Measurements from ENCODE around the gene PNMA1.
"Not testable (repeated sequence)": the region's sequence is repeated elsewhere in the genome, so short reads cannot be mapped to it uniquely, and the experiment has no call there.

PNMA1 gene

DNA sequence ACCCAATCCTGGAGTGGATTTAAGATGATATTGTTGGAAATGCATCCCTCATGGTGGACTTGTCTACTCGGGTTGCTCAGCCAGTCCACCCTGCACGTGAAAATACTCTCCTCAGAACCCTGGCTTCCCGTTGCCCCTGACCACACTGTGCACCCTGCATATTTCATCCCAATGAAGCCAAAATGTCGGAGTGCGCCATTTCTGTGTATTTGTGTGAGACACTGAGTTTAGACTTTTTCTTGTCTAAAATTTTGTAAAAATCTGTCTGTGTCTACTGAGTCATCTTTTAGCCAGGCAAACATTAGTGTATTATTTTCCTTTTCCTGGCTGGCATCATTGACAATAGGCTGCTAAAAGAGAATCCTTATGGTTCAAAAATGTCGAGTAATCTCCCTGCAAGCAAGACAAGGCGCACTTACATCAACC is 485 bp upstream of the PNMA1 start:
- no peak for DNase-seq

DNA sequence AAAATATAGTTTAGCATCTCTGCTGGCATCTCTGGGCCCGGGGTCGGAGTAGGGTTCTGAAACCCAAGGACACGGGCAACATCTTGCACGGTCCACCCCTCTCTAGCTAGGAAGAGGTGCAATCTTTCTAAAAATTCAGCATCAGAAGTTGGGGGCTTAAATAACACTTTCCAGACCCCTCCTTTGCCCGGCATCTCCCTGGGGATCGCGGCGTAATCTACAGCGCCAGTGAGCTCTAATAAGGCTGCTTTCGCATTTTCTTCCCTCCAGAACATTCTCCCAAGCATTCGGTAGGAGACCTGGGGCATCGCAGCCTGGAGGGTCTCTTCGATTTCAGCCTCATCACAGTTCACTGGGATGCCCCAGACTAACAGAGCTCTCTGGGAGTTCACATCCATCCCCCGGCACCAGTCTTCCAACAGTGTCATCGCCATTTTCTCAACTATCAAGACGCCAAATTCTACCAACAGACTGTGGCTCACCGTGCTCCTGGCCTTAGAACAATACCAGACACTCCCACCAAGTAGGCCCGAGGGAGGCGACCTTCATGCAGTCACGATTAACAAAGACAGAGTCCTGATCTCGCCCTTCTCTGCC is 880 bp downstream of the PNMA1 start:
- no peak for DNase-seq

DNA sequence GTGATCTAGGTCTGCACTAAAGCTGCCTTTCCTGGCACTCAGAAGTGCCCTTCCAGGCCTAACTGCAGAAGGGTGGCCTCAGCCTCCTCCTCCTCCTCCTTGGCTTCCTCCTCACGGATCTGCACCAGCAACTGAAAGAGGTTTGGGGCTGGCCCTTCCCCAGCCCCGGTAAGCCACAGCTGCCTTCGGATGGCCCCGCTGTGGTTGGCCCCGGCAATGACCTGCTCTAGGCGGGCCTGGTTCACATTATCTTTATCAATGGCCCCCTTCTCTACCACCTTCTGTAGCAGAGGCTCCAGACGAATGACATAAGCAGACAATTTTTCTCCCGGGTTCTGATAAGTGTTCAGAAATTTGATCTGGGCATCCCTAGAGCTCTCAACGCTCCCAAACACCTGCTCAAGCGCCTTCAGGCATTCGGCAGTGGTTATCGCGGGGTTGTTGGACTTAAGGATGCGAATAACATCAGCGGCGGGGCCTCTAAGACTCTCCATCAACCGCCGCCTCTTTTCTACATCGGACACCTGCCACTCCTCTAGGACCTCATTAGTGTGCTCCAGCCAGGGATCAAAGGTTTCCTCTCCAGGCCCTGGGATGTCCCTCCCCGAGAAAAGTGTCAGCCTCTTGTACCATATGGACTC is 1.5 kb downstream of the PNMA1 start:
- no peak for DNase-seq

DNA sequence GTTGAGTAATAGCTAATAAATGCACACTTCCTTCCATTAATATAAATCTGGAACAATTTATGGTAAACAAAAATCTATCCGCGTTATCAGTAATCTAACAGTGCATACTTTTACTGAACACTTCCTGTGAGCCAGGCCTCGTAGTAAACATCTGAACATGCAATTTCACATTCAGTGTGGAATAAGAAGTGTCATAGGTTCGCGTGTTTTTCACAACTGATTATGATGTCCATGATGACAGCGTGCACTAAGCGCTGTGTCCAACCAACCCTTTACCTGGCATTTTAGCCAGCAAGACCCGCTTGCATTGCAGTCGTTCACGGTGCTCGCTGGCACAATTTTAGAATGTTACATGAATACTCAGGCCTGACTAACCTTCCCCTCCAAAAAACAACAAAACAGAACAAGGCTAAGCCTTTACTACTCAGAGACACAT is 2.1 kb downstream of the PNMA1 start:
- no peak for DNase-seq

DNA sequence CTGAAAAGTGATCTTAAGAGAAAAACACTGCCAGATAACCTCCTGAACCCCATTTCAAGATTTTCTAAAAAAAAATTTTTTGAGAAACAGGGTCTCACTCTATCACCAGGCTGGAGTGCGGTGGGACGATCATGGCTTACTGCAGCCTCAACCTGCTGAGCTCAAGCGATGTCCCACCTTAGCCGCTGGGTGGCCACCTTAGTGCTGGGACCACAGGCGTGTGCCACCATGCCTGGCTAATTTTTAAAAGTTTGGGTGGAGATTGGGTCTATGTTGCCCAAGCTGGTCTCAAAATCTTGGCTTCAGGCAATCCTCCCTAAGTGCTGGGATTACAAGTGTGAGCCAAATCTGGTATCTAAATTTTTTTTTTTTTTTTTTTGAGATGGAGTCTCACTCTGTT is 3.4 kb downstream of the PNMA1 start:
- no peak for DNase-seq

DNA sequence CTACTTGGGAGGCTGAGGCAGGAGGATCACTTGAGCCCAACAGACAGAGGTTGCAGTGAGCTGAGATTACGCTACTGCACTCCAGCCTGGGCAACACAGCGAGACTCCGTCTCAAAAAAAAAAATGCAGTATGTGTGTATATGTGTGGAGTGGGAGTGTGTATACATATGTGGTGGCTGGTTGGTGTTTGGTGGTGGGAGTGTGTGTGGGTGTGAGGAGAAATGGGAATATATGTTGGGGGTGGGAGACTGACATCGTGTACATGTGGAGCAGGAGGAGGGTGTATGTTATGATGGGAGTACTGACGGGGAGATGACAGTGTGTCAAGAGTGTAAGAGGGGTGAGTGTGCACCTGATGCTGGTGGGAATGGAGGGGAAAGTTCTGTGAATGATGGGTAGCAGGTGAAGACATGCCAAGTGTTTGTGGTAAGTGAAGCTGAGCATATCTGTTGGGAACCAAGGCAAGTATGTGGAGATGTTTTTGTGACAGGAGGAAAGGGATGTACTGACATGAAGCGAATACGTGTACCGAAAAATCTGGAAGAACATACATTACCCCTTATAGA is 4.2 kb downstream of the PNMA1 start:
- no peak for DNase-seq

DNA sequence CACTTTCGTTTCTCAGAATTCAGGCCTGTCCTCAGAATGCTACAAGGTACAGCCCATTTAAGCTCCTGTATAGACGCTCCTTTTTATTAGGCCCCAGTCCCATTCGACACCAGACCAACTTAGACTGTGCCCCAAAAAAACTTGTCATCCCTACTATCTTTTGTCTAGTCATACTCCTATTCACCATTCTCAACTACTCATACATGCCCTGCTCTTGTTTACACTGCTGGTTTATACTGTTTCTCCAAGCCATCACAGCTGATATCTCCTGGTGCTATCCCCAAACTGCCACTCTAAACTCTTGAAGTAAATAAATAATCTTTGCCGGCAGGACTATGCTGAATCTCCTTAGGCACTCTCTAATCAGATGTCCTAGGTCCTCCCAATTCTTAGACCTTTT is 6.1 kb downstream of the PNMA1 start:
- DNase-seq: not testable (repeated sequence)

DNA sequence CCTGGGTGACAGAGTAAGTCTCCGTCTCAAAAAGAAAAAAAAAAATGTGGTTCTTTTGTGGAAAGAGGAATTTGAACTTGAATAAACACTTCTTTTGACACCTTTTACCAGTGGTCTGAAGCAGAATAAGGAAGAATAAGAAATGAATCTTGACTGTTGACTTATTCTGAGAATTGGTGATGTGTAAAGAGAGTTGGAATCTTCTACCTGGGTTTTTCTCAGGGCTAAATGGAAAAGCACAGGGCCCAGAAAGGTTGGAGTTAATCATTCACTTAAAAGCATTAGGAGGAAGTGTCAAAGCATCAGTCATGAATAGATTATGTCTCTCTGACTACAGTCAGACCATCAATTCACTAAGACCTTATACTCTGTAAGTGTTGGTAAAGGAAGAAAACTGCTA is 13.9 kb downstream of the PNMA1 start:
- no peak for DNase-seq

DNA sequence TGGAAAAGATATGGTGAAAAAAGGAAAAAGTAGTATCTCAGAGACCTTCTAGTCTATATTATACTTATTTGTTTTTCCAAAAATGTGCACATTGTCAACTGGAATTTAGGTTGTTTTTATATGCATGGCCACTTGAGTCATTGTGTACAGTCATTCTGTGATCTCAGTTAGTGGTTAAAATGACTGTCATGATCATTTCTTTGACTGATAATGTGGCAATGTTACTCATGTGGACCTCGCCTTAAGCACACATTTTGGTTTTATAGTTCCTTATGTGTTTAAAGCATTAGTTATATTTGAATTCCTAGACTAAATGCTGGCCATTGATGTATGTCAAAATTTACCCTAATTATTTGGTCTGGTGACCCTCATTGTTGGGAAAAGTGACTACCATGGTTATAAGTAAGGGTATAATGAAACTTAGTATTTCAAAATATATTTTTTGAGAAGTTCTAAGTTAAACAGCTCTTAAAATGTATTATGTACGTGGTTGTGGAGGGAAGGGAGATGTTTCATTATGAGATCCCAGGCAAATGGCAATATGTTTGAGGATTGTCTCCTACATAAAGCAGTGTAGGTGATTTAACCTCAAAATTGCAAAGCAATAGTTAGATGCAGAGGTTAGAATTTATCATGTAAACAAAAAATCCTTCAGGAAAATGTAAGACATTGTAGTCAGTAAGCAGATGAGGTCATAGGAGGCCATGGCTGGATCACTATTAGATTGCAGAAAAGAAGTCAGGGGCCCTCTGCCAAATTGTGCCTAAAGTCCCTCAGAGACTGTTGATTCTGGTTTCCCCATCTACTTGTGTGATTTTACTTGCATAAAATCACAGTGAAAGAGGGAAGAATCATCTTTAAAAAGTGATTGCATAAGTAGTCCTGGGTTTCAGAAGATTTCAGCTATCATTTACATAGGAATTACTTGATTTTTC is 17.5 kb downstream of the PNMA1 start:
- DNase-seq: no peak

DNA sequence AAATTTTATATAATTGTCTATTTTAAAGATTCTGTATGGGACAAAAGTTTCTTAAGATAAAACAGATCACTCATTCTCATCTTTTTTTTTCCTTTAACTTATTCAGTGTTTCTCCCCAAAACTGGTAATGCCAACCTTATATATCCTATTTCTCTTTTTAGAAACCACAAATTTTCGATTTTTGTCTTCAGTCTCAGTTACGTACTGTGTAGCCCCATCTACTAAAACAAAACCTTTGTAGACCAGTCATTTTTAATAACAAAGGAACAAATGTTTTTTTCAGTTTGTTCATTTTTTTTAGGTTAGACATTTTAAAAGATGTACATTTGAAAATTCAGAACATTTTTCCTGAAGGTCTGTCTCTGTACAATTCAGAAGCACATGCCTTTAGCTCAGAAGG is 18.2 kb downstream of the PNMA1 start:
- DNase-seq: no peak

DNA sequence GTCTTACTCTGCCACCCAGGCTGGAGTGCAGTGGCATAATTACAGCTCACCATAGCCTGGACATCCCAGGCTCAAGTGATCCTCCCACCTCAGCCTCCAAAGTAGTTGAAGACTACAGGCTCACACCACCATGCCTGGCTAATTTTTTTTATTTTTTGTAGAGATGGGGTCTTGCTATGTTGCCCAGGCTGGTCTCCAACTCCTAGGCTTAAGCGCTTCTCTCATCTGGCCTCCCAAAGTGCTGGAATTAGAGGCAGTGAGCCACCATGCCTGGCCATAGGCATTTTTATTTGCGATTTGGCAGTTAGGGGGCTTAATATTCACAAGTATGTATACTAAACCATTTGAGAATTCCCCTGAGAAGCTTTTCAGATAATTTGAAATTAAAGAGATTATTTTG is 19.1 kb downstream of the PNMA1 start:
- no peak for DNase-seq

DNA sequence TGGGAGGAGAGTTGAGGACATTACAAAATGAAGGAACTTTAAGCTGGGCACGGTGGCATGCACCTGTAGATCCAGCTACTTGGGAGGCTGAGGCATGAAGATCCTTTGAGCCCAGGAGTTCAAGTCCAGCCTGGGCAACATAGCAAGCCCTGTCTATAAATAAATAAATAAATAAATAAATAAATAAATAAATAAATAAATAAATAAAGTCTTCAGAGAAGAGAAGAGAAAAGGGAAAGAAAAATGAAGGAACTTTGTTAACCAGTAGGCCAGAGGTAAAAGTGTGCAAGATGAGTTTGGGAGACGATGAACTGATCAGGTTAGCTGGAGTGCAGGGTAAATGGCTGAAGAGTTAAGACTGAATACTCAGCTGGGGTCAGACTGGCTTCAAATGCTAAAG is 20.1 kb downstream of the PNMA1 start:
- DNase-seq: no peak

DNA sequence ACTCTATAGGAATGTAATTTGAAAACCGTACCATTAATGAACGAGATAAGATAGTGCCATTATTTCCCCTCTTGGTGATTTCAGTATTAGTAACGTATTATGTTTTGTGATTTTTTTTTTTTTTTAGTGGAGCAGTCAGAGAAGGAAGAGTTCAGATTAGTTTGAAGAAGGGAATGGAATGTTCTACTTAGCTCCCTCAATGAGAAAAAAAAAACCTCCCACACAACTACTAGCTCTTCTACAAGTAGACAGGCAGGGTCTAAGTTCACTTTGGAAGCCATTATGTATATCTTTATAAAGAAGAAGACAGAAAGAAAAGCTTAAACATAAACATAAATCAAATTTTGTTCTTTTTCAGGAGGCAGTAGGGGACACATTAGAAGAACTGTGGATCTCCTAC is 27.3 kb downstream of the PNMA1 start:
- no peak for DNase-seq

DNA sequence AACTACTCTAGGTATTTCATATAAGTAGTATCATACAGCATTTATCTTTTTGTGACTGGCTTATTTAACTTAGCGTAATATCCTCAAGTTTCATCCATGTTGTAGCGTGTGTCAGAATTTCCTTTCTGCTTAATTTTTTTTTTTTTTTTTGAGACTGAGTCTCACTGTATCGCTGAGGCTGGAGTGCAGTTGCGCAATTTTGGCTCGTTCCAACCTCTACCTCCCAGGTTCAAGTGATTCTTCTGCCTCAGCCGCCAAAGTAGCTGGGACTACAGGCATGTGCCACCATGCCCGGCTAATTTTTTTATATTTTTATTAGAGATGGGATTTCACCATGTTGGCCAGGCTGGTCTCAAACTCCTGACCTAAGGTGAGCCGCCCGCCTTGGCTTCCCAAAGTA is 28.9 kb downstream of the PNMA1 start:
- DNase-seq: no peak

DNA sequence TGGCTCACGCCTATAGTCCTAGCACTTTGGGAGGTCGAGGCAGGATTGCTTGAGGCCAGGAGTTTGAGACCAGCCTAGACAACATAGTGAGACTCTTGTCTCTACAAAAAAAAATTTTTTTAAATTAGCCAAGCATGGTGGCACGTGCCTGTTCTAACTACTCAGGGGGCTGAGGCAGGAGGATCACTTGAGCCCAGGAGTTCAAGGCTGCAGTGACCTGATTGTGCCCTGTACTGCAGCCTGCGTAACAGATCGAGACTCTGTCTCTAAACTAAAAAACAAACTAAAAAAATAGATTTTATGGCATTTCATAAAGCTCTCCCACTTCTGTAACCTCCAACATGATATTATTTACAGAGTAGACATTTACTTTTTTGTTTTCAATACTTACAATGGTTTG is 29.6 kb downstream of the PNMA1 start:
- no peak for DNase-seq

DNA sequence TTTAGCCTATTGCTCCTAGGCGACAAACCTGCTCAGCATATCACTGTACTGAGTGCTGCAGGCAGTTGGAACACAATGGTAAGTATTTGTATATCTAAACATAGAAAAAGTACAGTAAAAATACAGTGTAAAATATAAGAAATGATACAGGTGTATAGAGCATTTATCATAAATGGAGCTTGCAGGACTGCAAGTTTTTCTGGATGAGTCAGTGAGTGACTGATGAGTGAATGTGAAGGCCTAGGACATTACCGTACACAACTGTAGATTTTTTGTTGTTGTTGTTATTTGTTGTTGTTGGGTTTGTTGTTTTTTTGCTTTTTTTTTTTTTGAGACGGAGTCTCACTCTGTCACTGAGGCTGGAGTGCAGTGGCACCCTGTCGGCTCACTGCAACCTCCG is 33.4 kb downstream of the PNMA1 start:
- no peak for DNase-seq

DNA sequence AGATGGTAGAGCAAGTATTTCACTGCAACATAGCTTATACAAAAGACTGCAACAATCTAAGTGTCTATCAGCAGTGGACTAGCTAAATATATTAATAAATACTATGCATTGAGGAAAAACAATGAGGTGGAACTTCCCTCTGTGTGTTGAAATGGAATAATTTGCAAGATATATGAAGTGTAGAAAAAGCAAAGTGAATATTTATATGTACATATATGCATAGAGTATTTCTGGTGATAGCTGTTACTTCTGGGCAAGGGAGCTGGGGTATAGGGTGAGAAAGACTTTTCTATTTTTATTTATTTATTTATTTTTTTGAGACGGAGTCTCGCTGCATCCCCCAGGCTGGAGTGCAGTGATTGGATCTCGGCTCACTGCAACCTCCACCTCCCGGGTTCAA is 35.5 kb downstream of the PNMA1 start:
- no peak for DNase-seq

DNA sequence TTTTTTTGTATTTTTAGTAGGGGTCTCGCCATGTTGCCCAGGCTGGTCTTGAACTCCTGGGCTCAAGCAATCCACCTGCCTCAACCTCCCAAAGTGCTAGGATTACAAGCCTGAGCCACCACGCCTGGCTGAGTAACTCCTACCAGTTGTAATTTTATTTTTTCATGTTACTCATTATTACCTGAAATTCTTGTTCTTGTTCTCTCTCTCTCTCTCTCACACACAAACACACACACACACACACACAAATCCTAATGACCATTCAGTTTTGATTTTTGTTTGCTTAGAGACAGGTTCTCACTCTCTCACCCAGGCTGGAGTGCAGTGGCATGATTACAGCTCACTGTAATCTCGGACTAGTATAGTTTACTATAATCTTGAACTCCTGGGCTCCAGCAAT is 39.2 kb downstream of the PNMA1 start:
- DNase-seq: no peak

DNA sequence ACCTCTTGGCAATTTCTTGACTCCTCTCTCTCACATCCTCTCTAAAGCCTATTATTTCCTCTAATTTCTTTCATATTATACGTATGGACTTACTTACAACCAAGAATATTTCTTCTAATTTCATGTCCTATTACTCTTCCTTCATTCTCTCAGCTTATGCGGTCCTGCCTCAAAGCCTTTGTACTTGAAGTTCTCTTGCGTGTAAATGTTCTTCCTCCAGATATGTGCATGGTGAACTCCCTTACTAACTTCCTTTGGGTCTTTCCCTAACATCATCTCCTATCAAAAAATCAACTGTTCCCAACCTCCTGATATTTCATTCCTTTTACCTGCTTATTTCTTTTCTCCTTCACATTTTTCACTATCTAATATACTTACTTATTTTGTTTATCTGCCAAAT is 46.3 kb downstream of the PNMA1 start:
- no peak for DNase-seq

DNA sequence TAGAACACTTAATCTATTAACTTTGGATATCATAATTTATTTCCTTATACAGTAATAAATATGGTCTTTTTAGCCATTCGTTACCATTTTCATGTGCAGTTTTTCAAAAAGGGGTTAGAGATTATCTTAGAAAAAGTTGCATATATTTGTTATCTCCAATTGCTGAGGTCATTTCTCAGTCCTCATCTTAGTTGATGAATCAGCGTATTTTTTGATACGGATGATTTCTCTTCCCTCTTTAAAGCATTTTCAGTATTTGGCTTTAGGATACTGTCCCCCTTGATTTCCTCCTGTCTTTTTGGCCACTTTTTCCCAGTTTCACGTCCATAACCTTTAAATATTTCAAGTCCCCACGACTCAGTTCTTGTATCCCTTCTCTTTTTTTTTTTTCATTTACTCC is 47.6 kb downstream of the PNMA1 start:
- no peak for DNase-seq

DNA sequence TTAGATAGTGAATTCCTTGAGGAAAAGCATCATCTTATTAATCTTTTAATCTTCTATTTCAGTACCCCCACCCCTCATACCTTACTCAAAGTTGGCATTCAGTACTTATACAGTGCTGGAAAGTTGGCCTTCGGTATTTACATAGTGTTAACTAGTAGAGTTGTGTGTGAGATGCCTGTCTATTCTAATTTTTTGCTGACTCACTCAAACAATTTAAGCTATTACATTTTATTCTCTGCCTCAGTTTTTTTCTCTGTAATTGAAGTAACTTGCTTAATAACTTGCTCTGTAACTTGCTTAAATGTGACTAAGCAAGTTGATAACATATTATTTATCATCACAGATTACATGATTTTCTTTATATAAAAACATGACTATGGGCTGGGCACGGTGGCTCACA is 49.1 kb downstream of the PNMA1 start:
- DNase-seq: no peak

DNA sequence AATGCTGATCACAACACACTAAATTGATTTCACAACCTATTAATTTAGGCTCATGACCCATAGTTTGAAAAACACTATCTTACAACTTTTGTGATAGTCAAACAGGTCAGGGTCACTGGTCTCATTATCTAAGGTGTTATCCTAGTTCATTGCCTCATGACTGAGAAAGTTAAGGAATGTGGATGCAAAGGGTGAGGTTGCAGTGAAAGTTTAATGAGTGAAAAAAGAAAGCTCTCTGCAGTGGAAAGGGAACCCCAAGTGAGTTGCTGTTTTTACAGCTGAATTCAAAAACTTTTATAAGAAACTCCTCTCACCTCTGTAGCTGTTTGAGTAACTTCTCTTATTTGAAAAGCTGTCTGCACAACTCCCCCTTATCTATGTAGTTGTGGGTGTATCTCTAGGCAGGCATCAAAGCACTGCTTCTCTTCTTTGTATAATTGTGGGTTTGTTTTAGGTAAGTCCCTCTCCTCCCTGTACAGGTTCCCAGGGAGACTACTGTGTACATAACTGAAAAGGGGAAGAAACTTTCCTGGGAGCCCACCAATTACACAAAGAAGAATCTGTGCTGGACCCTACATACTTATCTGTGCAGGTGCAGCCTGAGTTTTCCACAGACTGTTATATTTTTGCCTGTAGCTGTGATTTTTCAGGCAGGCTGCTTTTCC is 50.5 kb downstream of the PNMA1 start:
- no peak for DNase-seq

DNA sequence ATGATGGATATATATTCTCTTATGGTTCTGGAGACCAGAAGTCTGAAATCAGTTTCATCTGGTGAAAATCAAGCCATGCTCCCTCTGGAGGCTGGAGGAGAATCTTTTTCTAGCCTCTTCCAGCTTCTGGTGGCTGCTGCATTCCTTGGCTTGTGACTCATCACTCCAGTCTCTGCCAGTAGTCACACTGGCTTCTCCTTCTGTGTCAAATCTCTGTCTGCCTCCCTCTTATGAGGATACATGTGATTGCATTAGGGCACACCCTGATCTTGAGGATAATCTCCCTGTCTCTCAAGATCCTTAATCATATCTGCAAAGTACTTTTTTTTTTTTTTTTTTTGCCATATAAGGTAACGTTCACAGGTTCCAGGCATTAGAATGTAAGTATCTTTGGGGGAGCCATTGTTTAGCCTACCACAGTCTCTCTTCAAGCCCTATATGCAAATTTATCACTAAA is 51.7 kb downstream of the PNMA1 start:
- no peak for DNase-seq

Data from 8988T (cell line).